BLaER1 treated with 17β-estradiol and CSF1 and Interleukin-3, amounts not matched to agents 10 nM and 100 nM (cell line): Measurements from ENCODE around the gene C10orf95.
A peak's percentile ranks its signal among the peaks of the same experiment; 100 is the strongest.
"Not testable (repeated sequence)": the region's sequence is repeated elsewhere in the genome, so short reads cannot be mapped to it uniquely, and the experiment has no call there.

ENCODE experiments used
- H3K27ac ChIP-seq, 11 experiments: shearing (Covaris generic); formaldehyde crosslinking; 2 replicates each; pipeline ENCODE4 v1.8.1; 2022
- H3K27me3 ChIP-seq, 11 experiments: shearing (Covaris generic); formaldehyde crosslinking; 2 replicates each; pipeline ENCODE4 v1.8.1; 2022
- H3K36me3 ChIP-seq, 11 experiments: shearing (Covaris generic); formaldehyde crosslinking; 2 replicates each; pipeline ENCODE4 v1.8.1; 2022
- H3K4me1 ChIP-seq, 10 experiments: shearing (Covaris generic); formaldehyde crosslinking; 2 replicates each; pipeline ENCODE4 v1.8.1; 2022
- H3K4me2 ChIP-seq, 11 experiments: shearing (Covaris generic); formaldehyde crosslinking; 2 replicates each; pipeline ENCODE4 v1.8.1; 2022
- H3K4me3 ChIP-seq, 10 experiments: shearing (Covaris generic); formaldehyde crosslinking; 2 replicates each; pipeline ENCODE4 v1.8.1; 2022
- H3K9ac ChIP-seq, 11 experiments: shearing (Covaris generic); formaldehyde crosslinking; 2 replicates each; pipeline ENCODE4 v1.8.1; 2022
- H3K9me3 ChIP-seq, 11 experiments: shearing (Covaris generic); formaldehyde crosslinking; replicated peaks in 1 of 11; 2 replicates each; pipeline ENCODE4 v1.8.1; 2022
- H4K20me1 ChIP-seq, 11 experiments: shearing (Covaris generic); formaldehyde crosslinking; 2 replicates each; pipeline ENCODE4 v1.8.1; 2022
- Cebpa-rat ChIP-seq, 11 experiments: shearing (Covaris generic); IDR thresholded peaks; 2 replicates each; pipeline ENCODE4 v1.8.1; 2022

The C10orf95 gene

DNA sequence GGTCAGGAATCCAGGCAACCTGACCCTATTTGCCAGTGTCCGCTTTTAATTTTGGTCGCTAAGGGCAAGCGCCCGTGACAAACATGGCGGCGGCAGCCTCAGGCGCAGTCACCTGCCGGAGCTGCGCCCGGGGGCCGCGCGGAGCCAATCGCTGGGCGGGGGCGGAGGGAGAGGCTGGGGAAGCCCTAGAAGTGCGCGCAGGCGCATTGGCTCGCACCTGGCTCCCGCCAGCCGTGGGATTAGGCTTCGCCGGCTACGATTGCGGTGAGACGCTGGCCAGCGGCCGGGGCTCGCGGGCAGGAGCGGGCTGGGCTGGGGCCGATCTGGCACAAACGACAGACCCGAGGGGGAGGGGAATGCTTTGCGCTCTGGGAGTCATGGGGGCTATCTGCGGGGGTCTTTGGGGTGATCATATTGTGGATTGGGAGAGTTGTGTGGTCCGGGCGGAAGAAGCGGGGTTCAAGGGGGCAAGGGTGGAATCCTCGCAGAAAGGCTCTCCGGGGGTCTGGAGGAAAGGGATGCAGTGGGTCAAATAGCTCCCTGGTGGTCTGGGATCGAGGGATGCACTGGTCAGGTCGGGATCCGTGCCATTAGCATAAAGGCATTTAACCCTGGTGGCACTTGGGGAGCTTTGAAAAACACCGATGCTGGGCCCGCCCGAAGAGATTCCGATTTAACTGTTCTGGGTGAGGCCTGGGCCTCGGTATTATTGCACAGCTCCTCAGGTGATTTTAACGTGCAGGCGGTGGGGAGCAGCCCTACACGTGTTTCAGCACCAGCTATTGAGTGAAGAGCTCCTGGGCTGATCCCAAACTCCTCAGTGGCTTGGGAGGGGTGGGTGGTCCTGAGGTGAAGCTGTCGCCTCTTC, 10.1 kb upstream of the C10orf95 start:
- no peak for TF ChIP-seq Cebpa-rat (IDR thresholded peaks at IDR 0.05)
- Histone ChIP-seq H3K4me1 (peaks cover 32 to 42% (median 37%) of the 10 kb centered on the region in 10 experiments), H3K9me3 (no peaks in the 10 kb centered on the region), H3K4me3 (peak overlapping the region; percentile 67 to 88 (median 78)), H3K27ac (peak overlapping the region; percentile 54 to 76 (median 70); a peak in 21 of 22 replicates), H3K9ac (peak overlapping the region; percentile 68 to 84 (median 79)), H3K36me3 (peaks cover 3 to 23% (median 9%) of the 10 kb centered on the region in 11 experiments; a peak in 15 of 22 replicates), H3K27me3 (no peaks in the 10 kb centered on the region), H4K20me1 (no peaks in the 10 kb centered on the region; a peak in 1 of 22 replicates), H3K4me2 (peak overlapping the region; percentile 93 to 99 (median 96))

DNA sequence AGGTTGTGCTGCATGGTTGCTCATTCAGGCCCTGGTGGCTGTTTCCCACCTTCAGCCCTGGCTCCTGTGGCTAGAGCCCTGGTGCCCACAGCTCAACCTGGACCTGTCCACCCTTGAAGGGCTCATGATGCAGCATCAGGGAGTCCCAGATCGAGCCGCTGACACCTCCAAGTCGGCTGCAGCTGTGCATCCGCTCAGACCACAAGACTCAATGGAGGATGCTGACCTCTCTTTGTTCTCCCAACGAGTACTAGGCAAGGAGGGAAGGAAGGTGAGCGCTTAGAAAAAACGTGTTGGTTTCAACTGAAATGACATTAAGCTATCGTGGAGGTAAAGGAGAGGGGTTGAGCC, 9.5 kb upstream of the C10orf95 start:
- Histone ChIP-seq H3K9ac (peak overlapping the region; percentile 68 to 84 (median 79)), H4K20me1 (no peaks in the 10 kb centered on the region; a peak in 1 of 22 replicates), H3K4me3 (peak overlapping the region; percentile 67 to 88 (median 78)), H3K4me2 (peak overlapping the region; percentile 93 to 99 (median 96)), H3K9me3 (no peaks in the 10 kb centered on the region), H3K27ac (peak overlapping the region; percentile 54 to 76 (median 70); a peak in 21 of 22 replicates), H3K36me3 (peaks cover 9 to 26% (median 15%) of the 10 kb centered on the region in 11 experiments), H3K4me1 (peaks cover 35 to 48% (median 38%) of the 10 kb centered on the region in 10 experiments), H3K27me3 (no peaks in the 10 kb centered on the region)
- TF ChIP-seq Cebpa-rat (IDR thresholded peaks at IDR 0.05), result no peak

- Histone ChIP-seq H3K9ac (no peak overlapping the region), H3K4me1 (peaks cover 30 to 63% (median 42%) of the 10 kb centered on the region in 10 experiments), H4K20me1 (no peaks in the 10 kb centered on the region; a peak in 1 of 22 replicates), H3K9me3 (no peaks in the 10 kb centered on the region), H3K27me3 (no peaks in the 10 kb centered on the region), H3K4me3 (no peak overlapping the region), H3K27ac (no peak overlapping the region), H3K4me2 (no peak overlapping the region), H3K36me3 (peaks cover 16 to 35% (median 31%) of the 10 kb centered on the region in 11 experiments)
- TF ChIP-seq Cebpa-rat (IDR thresholded peaks at IDR 0.05), result no peak
Measured at GRCh38 chr10:102458656-102459055, 7.3 kb upstream of the C10orf95 start.

DNA sequence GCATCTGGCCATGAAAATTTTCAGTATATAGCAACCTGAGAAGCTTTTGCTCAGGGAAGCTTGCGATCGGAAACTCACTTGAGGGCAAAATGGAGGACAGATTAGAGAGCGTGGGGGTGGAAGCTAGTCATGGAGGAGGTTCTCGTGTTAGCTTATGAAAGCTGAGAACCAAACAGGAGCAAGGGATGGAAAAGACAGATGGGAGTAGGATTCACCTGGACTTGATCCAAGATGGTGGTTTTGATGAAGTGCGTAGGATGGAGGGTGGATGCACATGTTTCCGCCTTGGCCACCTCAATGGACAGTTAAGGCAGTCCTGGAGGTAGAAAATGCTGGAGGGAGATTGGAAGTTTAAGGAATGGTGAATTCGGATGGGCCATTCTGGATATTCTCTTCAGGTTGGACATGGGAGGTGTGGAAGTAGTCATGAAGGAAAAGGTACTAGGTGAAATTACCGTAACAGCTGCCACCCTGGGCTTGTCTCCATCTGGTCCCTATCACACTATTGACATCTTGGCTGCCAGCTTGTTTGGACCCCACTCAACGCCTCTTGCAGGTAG, 6.3 kb upstream of the C10orf95 start:
- peaks cover 19 to 45% (median 37%) of the 10 kb centered on the region in 11 experiments for H3K36me3 ChIP-seq
- TF ChIP-seq Cebpa-rat (IDR thresholded peaks at IDR 0.05), result no peak
- no peaks in the 10 kb centered on the region; a peak in 1 of 22 replicates for H4K20me1 ChIP-seq
- H3K9ac ChIP-seq, result no peak overlapping the region
- no peaks in the 10 kb centered on the region for H3K27me3 ChIP-seq
- H3K4me1 ChIP-seq, result peaks cover 22 to 63% (median 42%) of the 10 kb centered on the region in 10 experiments
- H3K4me2 ChIP-seq, result no peak overlapping the region
- no peaks in the 10 kb centered on the region for H3K9me3 ChIP-seq
- no peak overlapping the region for H3K4me3 ChIP-seq
- no peak overlapping the region for H3K27ac ChIP-seq

DNA sequence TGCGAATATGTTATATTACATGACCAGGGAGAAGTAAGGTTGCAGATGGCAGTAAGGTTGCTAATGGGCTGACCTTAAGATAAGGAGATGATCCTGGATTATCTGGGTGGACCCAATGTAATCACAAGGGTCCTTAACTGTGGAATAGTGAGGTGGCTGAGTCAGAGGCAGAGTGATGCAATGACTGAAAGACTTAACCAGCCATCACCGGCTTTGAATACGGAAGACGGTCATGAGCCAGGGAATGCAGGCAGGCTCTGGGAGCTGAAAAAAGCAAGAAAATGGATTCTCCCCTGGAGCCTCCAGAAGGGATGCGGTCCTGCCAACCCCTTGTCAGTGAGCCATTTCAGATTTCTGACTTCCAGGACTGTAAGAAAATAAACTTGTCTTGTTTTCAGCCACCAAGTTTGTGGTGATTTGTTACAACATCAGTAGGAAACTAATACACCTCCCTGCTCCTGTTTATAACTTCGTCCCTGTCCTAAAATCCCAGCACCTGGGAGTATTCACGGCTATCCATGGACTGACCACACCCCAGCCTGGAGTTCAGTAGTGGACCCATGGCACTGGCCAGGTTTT, 4.6 kb upstream of the C10orf95 start:
- peaks cover 23 to 59% (median 44%) of the 10 kb centered on the region in 11 experiments for H3K36me3 ChIP-seq
- H3K4me3 ChIP-seq, result no peak overlapping the region
- H3K27ac ChIP-seq, result 0 out of 22 replicates have a peak overlapping the region, but pooled peaks of 2 of the 11 experiments have one; percentile 4 to 81
- peak overlapping the region in 3 of 11 experiments; percentile 21 to 95 (median 93); a peak in 5 of 22 replicates for H3K4me2 ChIP-seq
- H3K27me3 ChIP-seq, result no peaks in the 10 kb centered on the region
- no peak overlapping the region for H3K9ac ChIP-seq
- peaks cover 0 to 5% (median 0%) of the 10 kb centered on the region in 11 experiments; a peak in 2 of 22 replicates for H4K20me1 ChIP-seq
- H3K9me3 ChIP-seq, result no peaks in the 10 kb centered on the region
- peaks cover 24 to 67% (median 43%) of the 10 kb centered on the region in 10 experiments for H3K4me1 ChIP-seq
- 0 out of 22 replicates have a peak, but pooled peaks of 1 of the 11 experiments have one; percentile 18 for TF ChIP-seq Cebpa-rat (IDR thresholded peaks at IDR 0.05)

GRCh38 chr10:102454662-102455487, 3.5 kb upstream of the C10orf95 start:
- peak overlapping the region in 1 of 11 experiments; percentile 55; a peak in 3 of 22 replicates for H3K9ac ChIP-seq
- peak overlapping the region in 2 of 11 experiments; percentile 81 to 82; a peak in 5 of 22 replicates for H3K27ac ChIP-seq

DNA sequence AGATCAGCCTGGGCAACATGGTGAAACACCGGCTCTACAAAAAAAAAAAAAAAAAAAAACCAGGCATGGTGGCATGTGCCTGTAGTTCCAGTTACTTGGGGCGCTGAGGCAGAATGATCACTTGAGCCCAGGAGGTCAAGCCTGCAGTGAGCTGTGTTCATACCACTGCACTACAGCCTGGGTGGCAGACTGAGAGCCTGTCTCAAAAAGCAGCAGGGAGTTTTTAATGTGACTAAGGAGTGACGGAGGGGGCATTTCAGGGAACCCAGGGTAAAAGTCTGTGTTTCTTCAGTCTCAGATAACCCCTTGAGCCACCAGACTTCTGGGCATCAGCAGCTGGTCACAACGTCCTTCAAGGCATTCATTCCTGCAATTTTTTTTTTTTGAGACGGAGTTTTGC, 2.2 kb upstream of the C10orf95 start:
- H3K27me3 ChIP-seq, result no peaks in the 10 kb centered on the region
- peaks cover 26 to 72% (median 46%) of the 10 kb centered on the region in 10 experiments for H3K4me1 ChIP-seq
- H3K27ac ChIP-seq, result peak overlapping the region in 10 of 11 experiments; percentile 54 to 95 (median 82); a peak in 19 of 22 replicates
- H3K4me3 ChIP-seq, result no peak overlapping the region
- H3K9ac ChIP-seq, result peak overlapping the region in 10 of 11 experiments; percentile 19 to 63 (median 42); a peak in 13 of 22 replicates
- H3K9me3 ChIP-seq, result no peaks in the 10 kb centered on the region
- TF ChIP-seq Cebpa-rat (IDR thresholded peaks at IDR 0.05), result no peak
- peaks cover 0 to 5% (median 0%) of the 10 kb centered on the region in 11 experiments; a peak in 4 of 22 replicates for H4K20me1 ChIP-seq
- H3K4me2 ChIP-seq, result peak overlapping the region in 9 of 11 experiments; percentile 87 to 99 (median 95); a peak in 17 of 22 replicates
- peaks cover 23 to 59% (median 44%) of the 10 kb centered on the region in 11 experiments for H3K36me3 ChIP-seq

More at GRCh38 chr10:102454662-102455487, 3.5 kb upstream of the C10orf95 start:
- not testable (repeated sequence) for H3K9me3 ChIP-seq, H3K27me3 ChIP-seq, H3K4me3 ChIP-seq, H4K20me1 ChIP-seq
- H3K36me3 ChIP-seq, result peaks cover 23 to 59% (median 44%) of the 10 kb centered on the region in 11 experiments
- peaks cover 18 to 60% (median 36%) of the 10 kb centered on the region in 10 experiments for H3K4me1 ChIP-seq
- H3K4me2 ChIP-seq, result peak overlapping the region in 5 of 11 experiments; percentile 93 to 99 (median 95); a peak in 8 of 22 replicates
